ENCODE data around the gene AARS1. TPM values are rescaled to one million over a fixed set of nuclear protein-coding genes. Genes with fewer than 3 reads are reported as not detected.
"Not testable (repeated sequence)": the region's sequence is repeated elsewhere in the genome, so short reads cannot be mapped to it uniquely, and the experiment has no call there.

Gene AARS1
- total and polyA plus RNA-seq, 2 experiments from 2014 or later = 105 to 292 TPM

DNA sequence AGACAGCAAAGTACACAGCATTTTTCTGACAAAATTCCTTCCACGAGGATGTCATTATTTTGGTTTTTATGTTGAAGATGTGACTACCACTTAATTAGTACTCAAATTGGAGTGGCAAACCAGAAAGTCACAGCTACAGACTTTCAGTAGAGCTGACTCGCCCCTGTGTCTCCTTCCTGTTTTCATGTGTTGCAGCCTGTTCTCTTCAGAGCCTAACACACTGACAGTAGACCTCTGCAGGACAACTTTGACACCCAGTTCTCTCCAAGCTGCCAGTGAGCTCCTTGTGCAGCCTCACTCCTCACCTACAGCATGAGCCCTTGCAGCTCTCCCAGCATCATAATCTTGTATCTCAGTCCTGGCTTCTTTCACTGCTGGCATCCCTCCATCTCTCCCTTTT is 66.7 kb downstream of the AARS1 start:
- H3K4me3 Mint-ChIP-seq; H2AFZ ChIP-seq; H3K9me2 ChIP-seq (ENCODE audit: insufficient read depth); H3K27ac ChIP-seq (ENCODE audit: low read depth); H3K79me2 ChIP-seq (replicated peaks; ENCODE audit: insufficient read depth); H4K20me1 ChIP-seq (replicated peaks; ENCODE audit: insufficient read depth); H3K9me3 Mint-ChIP-seq; ATAC-seq; H3K4me3 ChIP-seq; H3K27ac Mint-ChIP-seq; H3K4me2 ChIP-seq; H3F3A ChIP-seq (replicated peaks; ENCODE audit: low read depth); H3K4me1 Mint-ChIP-seq; DNase-seq (ENCODE audit: low spot score); H3K4me1 ChIP-seq (ENCODE audit: insufficient read depth); H3K27me3 ChIP-seq (ENCODE audit: insufficient read depth); H3K27me3 Mint-ChIP-seq (ENCODE audit: insufficient read depth, low read depth, poor library complexity): not testable (repeated sequence)
- H3K36me3 Mint-ChIP-seq (ENCODE audit: low read depth) = peaks cover 51% of the 10 kb centered on the region; the same call in 2 of the 3 replicates
- peaks cover 17% of the 10 kb centered on the region; the same call in 1 of the 2 replicates for H3K36me3 ChIP-seq (ENCODE audit: insufficient read depth)

- H3K27ac Mint-ChIP-seq; H3K4me3 ChIP-seq; H3K27me3 Mint-ChIP-seq (ENCODE audit: insufficient read depth, low read depth, poor library complexity); H3F3A ChIP-seq (replicated peaks; ENCODE audit: low read depth); H3K4me3 Mint-ChIP-seq; H3K79me2 ChIP-seq (replicated peaks; ENCODE audit: insufficient read depth); H3K4me1 ChIP-seq (ENCODE audit: insufficient read depth); ATAC-seq; H3K4me2 ChIP-seq; H3K27ac ChIP-seq (ENCODE audit: low read depth); H3K36me3 ChIP-seq (ENCODE audit: insufficient read depth); H4K20me1 ChIP-seq (replicated peaks; ENCODE audit: insufficient read depth); H3K9me2 ChIP-seq (ENCODE audit: insufficient read depth); H3K27me3 ChIP-seq (ENCODE audit: insufficient read depth); DNase-seq (ENCODE audit: low spot score); H2AFZ ChIP-seq; H3K4me1 Mint-ChIP-seq; H3K9me3 Mint-ChIP-seq: not testable (repeated sequence)
- H3K36me3 Mint-ChIP-seq (ENCODE audit: low read depth) = peaks cover 35% of the 10 kb centered on the region
Measured at GRCh38 chr16:70218586-70218985, 70.7 kb downstream of the AARS1 start.

DNA sequence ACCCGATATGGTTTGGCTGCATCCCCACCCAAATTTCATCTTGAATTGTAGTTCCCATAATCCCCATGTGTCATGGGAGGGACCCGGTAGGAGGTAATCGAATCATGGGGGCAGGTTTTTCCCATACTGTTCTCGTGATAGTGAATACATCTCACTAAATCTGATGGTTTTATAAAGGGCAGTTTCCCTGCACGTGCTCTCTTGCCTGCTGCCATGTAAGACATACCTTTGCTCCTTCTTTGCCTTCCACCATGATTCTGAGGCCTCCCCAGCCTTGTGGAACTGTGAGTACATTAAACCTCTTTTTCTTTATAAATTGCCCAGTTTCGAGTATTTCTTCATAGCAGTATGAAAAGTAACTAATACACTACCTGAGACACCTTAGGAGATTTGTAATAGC is 82.9 kb downstream of the AARS1 start:
- not testable (repeated sequence) for ATAC-seq; H3K4me1 ChIP-seq (ENCODE audit: insufficient read depth); H3K4me1 Mint-ChIP-seq; H3K79me2 ChIP-seq (replicated peaks; ENCODE audit: insufficient read depth); H3K9me2 ChIP-seq (ENCODE audit: insufficient read depth); H3K4me3 Mint-ChIP-seq; DNase-seq (ENCODE audit: low spot score); H3K27me3 Mint-ChIP-seq (ENCODE audit: insufficient read depth, low read depth, poor library complexity); H3K27ac Mint-ChIP-seq; H4K20me1 ChIP-seq (replicated peaks; ENCODE audit: insufficient read depth); H3K4me3 ChIP-seq; H3K36me3 ChIP-seq (ENCODE audit: insufficient read depth); H3K27me3 ChIP-seq (ENCODE audit: insufficient read depth); H3F3A ChIP-seq (replicated peaks; ENCODE audit: low read depth); H3K9me3 Mint-ChIP-seq; H2AFZ ChIP-seq; H3K4me2 ChIP-seq; H3K27ac ChIP-seq (ENCODE audit: low read depth)
- H3K36me3 Mint-ChIP-seq (ENCODE audit: low read depth) = peaks cover 39% of the 10 kb centered on the region

GRCh38 chr16:70204668-70205405 is 84.5 kb downstream of the AARS1 start:
- peaks cover 31% of the 10 kb centered on the region for H3K36me3 Mint-ChIP-seq (ENCODE audit: low read depth)
- H3K36me3 ChIP-seq (ENCODE audit: insufficient read depth); H3K4me1 ChIP-seq (ENCODE audit: insufficient read depth); H3K4me2 ChIP-seq; H3F3A ChIP-seq (replicated peaks; ENCODE audit: low read depth); H3K4me3 ChIP-seq; H3K79me2 ChIP-seq (replicated peaks; ENCODE audit: insufficient read depth); H2AFZ ChIP-seq; DNase-seq (ENCODE audit: low spot score); H3K27me3 ChIP-seq (ENCODE audit: insufficient read depth); H3K4me1 Mint-ChIP-seq; H3K9me2 ChIP-seq (ENCODE audit: insufficient read depth); H3K4me3 Mint-ChIP-seq; H3K9me3 Mint-ChIP-seq; H3K27ac ChIP-seq (ENCODE audit: low read depth); ATAC-seq; H3K27ac Mint-ChIP-seq; H3K27me3 Mint-ChIP-seq (ENCODE audit: insufficient read depth, low read depth, poor library complexity); H4K20me1 ChIP-seq (replicated peaks; ENCODE audit: insufficient read depth): not testable (repeated sequence)

GRCh38 chr16:70204010-70204409 is 85.3 kb downstream of the AARS1 start:
- H3K9me3 Mint-ChIP-seq; H3K27ac ChIP-seq (ENCODE audit: low read depth); H3K4me3 ChIP-seq; H3K4me3 Mint-ChIP-seq; H3F3A ChIP-seq (replicated peaks; ENCODE audit: low read depth); H3K27me3 Mint-ChIP-seq (ENCODE audit: insufficient read depth, low read depth, poor library complexity); H3K4me1 Mint-ChIP-seq; H3K36me3 ChIP-seq (ENCODE audit: insufficient read depth); H3K9me2 ChIP-seq (ENCODE audit: insufficient read depth); H3K79me2 ChIP-seq (replicated peaks; ENCODE audit: insufficient read depth); H3K27me3 ChIP-seq (ENCODE audit: insufficient read depth); H4K20me1 ChIP-seq (replicated peaks; ENCODE audit: insufficient read depth); H3K4me2 ChIP-seq; H3K27ac Mint-ChIP-seq; DNase-seq (ENCODE audit: low spot score); ATAC-seq; H2AFZ ChIP-seq; H3K4me1 ChIP-seq (ENCODE audit: insufficient read depth): not testable (repeated sequence)
- peaks cover 27% of the 10 kb centered on the region for H3K36me3 Mint-ChIP-seq (ENCODE audit: low read depth)

GRCh38 chr16:70203508-70203907 is 85.8 kb downstream of the AARS1 start:
- H3K79me2 ChIP-seq (replicated peaks; ENCODE audit: insufficient read depth); H3K4me3 Mint-ChIP-seq; H3K4me1 Mint-ChIP-seq; H4K20me1 ChIP-seq (replicated peaks; ENCODE audit: insufficient read depth); H3K27ac ChIP-seq (ENCODE audit: low read depth); H3K9me3 Mint-ChIP-seq; H3K36me3 ChIP-seq (ENCODE audit: insufficient read depth); H3K4me2 ChIP-seq; H2AFZ ChIP-seq; H3K27me3 Mint-ChIP-seq (ENCODE audit: insufficient read depth, low read depth, poor library complexity); H3K27me3 ChIP-seq (ENCODE audit: insufficient read depth); ATAC-seq; H3K9me2 ChIP-seq (ENCODE audit: insufficient read depth); H3K4me1 ChIP-seq (ENCODE audit: insufficient read depth); H3K4me3 ChIP-seq; DNase-seq (ENCODE audit: low spot score); H3K27ac Mint-ChIP-seq; H3F3A ChIP-seq (replicated peaks; ENCODE audit: low read depth): not testable (repeated sequence)
- H3K36me3 Mint-ChIP-seq (ENCODE audit: low read depth) = peaks cover 27% of the 10 kb centered on the region

Data from GM23338 (cell line).